T-helper 2 cell treated with Interferon-gamma antibody and Interleukin-4, amounts not matched to agents 5 μg/mL and 100 μg/mL, for 36 hours (primary cell): Measurements from ENCODE around the gene PRDX6.

Source experiments
- DNase-seq: peaks from one replicate; pipeline ENCODE4 v3.0.0; 2021; ENCODE audit warnings: low spot score
- H3K27ac Mint-ChIP-seq: one replicate; pipeline ENCODE4 v1.8.0; 2021; ENCODE audit warnings: mild to moderate bottlenecking, mixed read lengths
- H3K27me3 Mint-ChIP-seq: one replicate; pipeline ENCODE4 v1.8.0; 2021; ENCODE audit warnings: low read depth, mixed read lengths
- H3K36me3 Mint-ChIP-seq: one replicate; pipeline ENCODE4 v1.8.0; 2021; ENCODE audit warnings: low read depth, mixed read lengths
- H3K4me1 Mint-ChIP-seq: one replicate; pipeline ENCODE4 v1.8.0; 2021; ENCODE audit warnings: low read depth, mixed read lengths
- H3K4me3 Mint-ChIP-seq: one replicate; pipeline ENCODE4 v1.8.0; 2022; ENCODE audit warnings: mild to moderate bottlenecking, moderate library complexity, mixed read lengths
- H3K9me3 Mint-ChIP-seq: one replicate; pipeline ENCODE4 v1.8.0; 2021; ENCODE audit warnings: mixed read lengths

Gene PRDX6

GRCh38 chr1:173477286-173478093 is at the start of gene PRDX6:
Gene PRDX6 (plus strand): TSS chr1:173477335. CDS start chr1:173477398, 63 bp downstream.
- peak; percentile 79 for DNase-seq
- peak within 1 kb of the TSS; percentile 95 for H3K27ac Mint-ChIP-seq
- peaks cover 43% of the 10 kb centered on the region for H3K36me3 Mint-ChIP-seq
- H3K27me3 Mint-ChIP-seq = no peaks in the 10 kb centered on the region
- H3K9me3 Mint-ChIP-seq = no peaks in the 10 kb centered on the region
- peak within 1 kb of the TSS; percentile 87 for H3K4me3 Mint-ChIP-seq
- H3K4me1 Mint-ChIP-seq = peaks cover 52% of the 10 kb centered on the region

DNA sequence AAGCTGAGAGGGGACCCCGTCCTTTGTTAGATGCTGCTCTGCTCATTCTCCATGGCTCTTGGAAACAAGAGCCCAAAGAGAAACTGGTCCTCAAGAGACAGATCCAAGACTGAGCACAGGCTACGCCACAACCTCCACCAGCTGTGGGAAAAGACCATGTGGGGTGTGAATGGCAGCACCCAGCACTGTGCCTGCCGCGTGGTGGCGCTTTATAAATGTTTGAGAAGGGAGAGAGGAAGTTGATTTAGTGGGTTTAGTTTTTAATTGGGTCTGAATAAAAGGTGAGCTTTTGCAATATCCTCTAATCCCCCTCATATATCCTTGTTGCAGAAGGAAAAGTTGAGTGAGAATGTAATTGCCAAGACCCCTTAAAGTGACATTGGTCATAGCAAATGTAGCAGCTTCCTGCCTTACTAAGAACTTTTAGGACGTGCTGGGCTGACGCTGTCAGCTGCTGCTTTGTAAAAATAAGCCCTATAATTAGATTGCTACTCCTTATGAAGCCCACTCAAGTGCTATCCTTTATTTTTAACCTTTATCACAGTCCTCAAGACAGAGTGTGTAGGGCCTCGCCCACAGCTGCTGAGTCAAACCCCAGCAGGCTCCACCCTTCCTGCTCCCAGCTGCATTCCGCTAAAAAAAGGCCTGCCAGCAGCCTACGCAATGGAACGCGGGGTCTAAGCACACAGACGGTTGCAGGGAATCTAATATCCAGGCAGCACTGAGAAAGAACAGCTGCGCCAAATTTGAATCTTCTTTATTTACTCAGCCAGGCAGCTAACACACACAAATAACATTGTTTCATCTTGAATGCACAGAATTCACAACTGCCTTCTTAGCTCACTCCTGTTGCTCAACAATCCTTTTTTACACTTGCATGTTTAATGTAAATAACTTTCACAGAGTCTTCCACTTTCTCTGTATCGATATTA is 47.4 kb upstream of the PRDX6 start:
- peak overlapping the region; percentile 74 for H3K27ac Mint-ChIP-seq
- H3K9me3 Mint-ChIP-seq = no peaks in the 10 kb centered on the region
- peak overlapping the region; percentile 71 for H3K4me3 Mint-ChIP-seq
- H3K27me3 Mint-ChIP-seq = no peaks in the 10 kb centered on the region
- H3K36me3 Mint-ChIP-seq = no peaks in the 10 kb centered on the region
- peak; percentile 50 for DNase-seq
- peaks cover 27% of the 10 kb centered on the region for H3K4me1 Mint-ChIP-seq

GRCh38 chr1:173430677-173431303 is 46.3 kb upstream of the PRDX6 start:
- Mint-ChIP-seq H3K27me3 (no peaks in the 10 kb centered on the region), H3K4me3 (no peak overlapping the region), H3K27ac (no peak overlapping the region), H3K36me3 (no peaks in the 10 kb centered on the region), H3K9me3 (no peaks in the 10 kb centered on the region), H3K4me1 (peaks cover 27% of the 10 kb centered on the region)
- DNase-seq = no peak

DNA sequence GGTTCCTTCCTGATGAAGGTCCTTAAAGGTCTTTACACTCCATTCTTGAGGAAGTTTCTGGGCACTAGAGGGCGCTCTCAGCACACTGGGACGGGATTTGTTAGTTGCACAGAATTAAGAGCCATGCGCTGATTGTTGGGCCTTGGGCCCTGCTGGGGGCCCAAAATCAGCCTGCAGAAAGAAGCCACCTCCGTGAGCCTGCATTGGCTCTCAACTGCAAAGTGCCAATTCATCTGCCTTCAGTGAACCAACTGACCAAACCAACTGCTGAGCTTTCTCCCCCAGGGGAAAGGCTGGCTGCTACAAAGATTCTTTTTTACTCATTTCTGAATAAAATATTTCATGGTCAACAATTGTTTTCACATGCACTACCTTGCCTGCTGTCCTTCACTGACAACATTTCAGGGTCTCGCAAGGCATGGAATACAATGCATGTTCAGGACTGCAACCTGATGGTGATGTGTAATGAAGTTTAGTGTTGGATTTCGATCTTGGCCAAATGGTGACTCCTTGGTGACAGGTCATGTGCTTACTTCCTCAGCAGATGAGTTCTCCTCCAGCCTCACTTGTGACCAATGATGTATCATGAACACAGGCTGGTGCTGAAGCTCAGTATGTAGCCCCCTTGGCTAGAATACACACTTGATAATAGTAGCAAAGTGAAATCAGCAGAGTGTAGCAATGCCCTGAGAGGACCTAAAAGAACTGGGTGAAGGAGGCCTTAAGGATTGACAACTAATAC is 45.7 kb upstream of the PRDX6 start:
- Mint-ChIP-seq H3K27ac (no peak overlapping the region), H3K36me3 (no peaks in the 10 kb centered on the region)

DNA sequence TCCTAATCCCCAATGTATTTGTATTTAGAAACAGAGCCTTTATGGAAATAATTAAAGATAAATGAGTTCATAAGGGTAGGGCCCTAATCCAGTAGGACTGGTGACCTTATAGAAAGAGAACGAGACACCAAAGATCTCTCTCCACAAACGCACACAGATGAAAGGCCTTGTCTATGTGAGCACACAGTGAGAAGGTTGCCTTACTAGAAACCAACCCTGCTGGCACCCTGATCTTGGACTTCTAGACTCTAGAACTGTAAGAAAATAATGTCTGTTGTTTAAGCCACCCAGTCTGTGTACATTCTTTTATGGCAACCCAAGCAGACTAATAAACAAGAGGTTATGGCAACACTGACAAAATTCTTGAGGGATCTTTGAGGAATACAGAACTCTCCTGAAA is 44.8 kb upstream of the PRDX6 start:
- peaks cover 27% of the 10 kb centered on the region for H3K4me1 Mint-ChIP-seq
- H3K27ac Mint-ChIP-seq = no peak overlapping the region
- no peaks in the 10 kb centered on the region for H3K27me3 Mint-ChIP-seq

More for the DNA sequence above, 45.7 kb upstream of the PRDX6 start:
- Mint-ChIP-seq H3K27me3 (no peaks in the 10 kb centered on the region), H3K4me3 (no peak overlapping the region), H3K9me3 (no peaks in the 10 kb centered on the region), H3K4me1 (peaks cover 27% of the 10 kb centered on the region)
- peak; percentile 75 for DNase-seq

DNA sequence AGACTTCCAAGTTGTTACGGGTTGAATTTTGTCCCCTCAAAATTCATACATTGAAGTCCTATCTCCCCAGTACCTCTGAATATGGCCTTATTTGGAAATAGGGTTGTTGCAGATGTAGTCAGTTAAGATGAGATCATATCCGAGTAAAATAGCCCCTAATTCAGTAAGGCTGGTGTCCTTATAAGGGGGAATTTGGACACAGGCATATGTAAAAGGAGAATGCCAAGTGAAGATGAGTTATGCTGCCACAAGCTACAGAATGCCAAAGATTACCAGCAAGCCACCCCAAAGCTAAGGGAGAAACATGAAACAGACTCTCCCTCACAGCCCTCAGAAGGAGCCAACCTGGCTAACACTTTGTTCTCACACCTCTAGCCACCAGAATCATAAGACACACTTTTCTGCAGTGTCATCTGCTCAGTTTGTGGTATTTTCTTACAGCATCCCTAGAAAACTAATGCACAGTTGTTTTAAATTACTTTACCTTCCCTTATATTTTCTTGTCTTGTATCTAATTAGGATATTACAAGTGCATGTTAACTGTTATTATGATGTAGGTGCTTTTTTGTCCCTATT is 43.3 kb upstream of the PRDX6 start:
- H3K27me3 Mint-ChIP-seq = no peaks in the 10 kb centered on the region
- no peaks in the 10 kb centered on the region for H3K9me3 Mint-ChIP-seq
- peaks cover 24% of the 10 kb centered on the region for H3K4me1 Mint-ChIP-seq
- DNase-seq = no peak
- H3K36me3 Mint-ChIP-seq = no peaks in the 10 kb centered on the region
- H3K4me3 Mint-ChIP-seq = no peak overlapping the region
- no peak overlapping the region for H3K27ac Mint-ChIP-seq

More for the DNA sequence above, 44.8 kb upstream of the PRDX6 start:
- Mint-ChIP-seq H3K9me3 (no peaks in the 10 kb centered on the region), H3K4me3 (no peak overlapping the region), H3K36me3 (no peaks in the 10 kb centered on the region)
- DNase-seq = no peak

GRCh38 chr1:173436841-173437428 is 40.2 kb upstream of the PRDX6 start:
- Mint-ChIP-seq H3K27me3 (no peaks in the 10 kb centered on the region), H3K36me3 (peaks cover 4% of the 10 kb centered on the region), H3K4me1 (no peaks in the 10 kb centered on the region), H3K4me3 (no peak overlapping the region), H3K9me3 (no peaks in the 10 kb centered on the region), H3K27ac (no peak overlapping the region)
- no peak for DNase-seq

- Mint-ChIP-seq H3K9me3 (peaks cover 2% of the 10 kb centered on the region), H3K27ac (no peak overlapping the region), H3K36me3 (peaks cover 10% of the 10 kb centered on the region), H3K4me1 (no peaks in the 10 kb centered on the region), H3K27me3 (no peaks in the 10 kb centered on the region), H3K4me3 (no peak overlapping the region)
- DNase-seq = no peak
Measured at GRCh38 chr1:173438675-173439074, 38.5 kb upstream of the PRDX6 start.

DNA sequence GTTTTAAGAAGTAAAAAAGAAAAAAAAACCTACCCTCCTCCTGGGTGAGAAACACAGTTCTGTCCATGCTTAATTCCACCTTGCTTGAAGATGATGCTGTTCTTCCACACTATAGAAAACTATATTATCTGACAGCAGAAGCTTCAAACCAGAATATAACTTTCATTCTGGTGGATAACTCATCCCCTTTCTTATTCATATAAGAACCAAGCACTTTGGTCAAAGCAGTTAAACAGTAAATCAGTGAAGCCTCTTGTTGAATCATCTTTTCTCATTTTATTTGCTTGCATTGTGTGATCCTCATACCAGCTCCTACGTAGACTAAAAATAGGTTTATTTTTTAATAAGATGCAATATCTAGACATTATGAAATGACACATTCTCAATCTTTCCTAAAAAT is 36.7 kb upstream of the PRDX6 start:
- Mint-ChIP-seq H3K4me3 (no peak overlapping the region), H3K36me3 (peaks cover 16% of the 10 kb centered on the region), H3K27ac (no peak overlapping the region), H3K4me1 (peaks cover 6% of the 10 kb centered on the region), H3K9me3 (peaks cover 6% of the 10 kb centered on the region), H3K27me3 (no peaks in the 10 kb centered on the region)
- DNase-seq = no peak

GRCh38 chr1:173444757-173445156 is 32.4 kb upstream of the PRDX6 start:
- no peak for DNase-seq
- H3K27me3 Mint-ChIP-seq = no peaks in the 10 kb centered on the region
- H3K4me1 Mint-ChIP-seq = peaks cover 8% of the 10 kb centered on the region
- H3K9me3 Mint-ChIP-seq = peaks cover 29% of the 10 kb centered on the region
- peaks cover 51% of the 10 kb centered on the region for H3K36me3 Mint-ChIP-seq
- no peak overlapping the region for H3K4me3 Mint-ChIP-seq
- H3K27ac Mint-ChIP-seq = no peak overlapping the region

DNA sequence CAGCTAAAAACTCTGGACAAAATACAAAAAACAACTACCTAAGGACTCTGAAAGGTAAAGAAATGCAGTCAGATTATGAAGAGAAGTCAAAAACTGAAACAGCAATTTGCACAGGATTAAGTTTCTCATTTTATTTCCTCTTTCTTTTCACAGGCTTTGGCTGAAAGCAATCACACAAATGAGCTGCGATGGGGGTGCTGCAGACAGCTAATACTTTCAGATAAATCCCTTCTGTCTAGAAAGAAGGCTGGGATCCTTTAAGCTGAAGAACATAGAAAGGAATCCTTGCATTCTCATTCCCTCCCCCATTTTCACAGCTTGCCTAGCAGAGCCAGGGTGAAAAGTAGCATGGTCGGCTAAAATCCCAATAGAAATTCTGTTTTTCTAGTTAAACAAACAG is 32.0 kb upstream of the PRDX6 start:
- peaks cover 29% of the 10 kb centered on the region for H3K9me3 Mint-ChIP-seq
- DNase-seq = no peak
- H3K27me3 Mint-ChIP-seq = no peaks in the 10 kb centered on the region
- peaks cover 8% of the 10 kb centered on the region for H3K4me1 Mint-ChIP-seq
- no peak overlapping the region for H3K27ac Mint-ChIP-seq
- peaks cover 53% of the 10 kb centered on the region for H3K36me3 Mint-ChIP-seq
- H3K4me3 Mint-ChIP-seq = no peak overlapping the region

DNA sequence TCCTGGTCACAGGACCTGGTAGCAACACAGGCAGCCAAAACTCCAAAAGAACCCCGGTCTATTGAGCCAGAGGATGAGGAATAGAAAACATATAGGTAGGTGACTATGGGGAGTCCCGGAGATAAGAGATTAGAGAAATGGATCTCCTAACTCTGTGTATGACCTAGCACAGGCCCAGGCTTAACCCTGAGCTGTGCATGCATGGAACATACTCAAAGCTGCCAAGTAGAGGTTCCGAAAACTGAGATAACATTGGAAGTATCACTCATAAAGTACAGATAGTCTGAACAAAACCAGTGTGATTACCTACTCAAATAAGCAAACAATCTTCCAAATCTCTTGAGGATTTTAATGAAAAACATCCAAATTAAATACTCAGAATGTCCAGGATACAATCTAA is 31.5 kb upstream of the PRDX6 start:
- no peak overlapping the region for H3K27ac Mint-ChIP-seq
- peaks cover 8% of the 10 kb centered on the region for H3K4me1 Mint-ChIP-seq
- H3K27me3 Mint-ChIP-seq = no peaks in the 10 kb centered on the region
- no peak for DNase-seq
- H3K9me3 Mint-ChIP-seq = peaks cover 29% of the 10 kb centered on the region
- no peak overlapping the region for H3K4me3 Mint-ChIP-seq
- peaks cover 53% of the 10 kb centered on the region for H3K36me3 Mint-ChIP-seq

GRCh38 chr1:173447224-173447623 is 29.9 kb upstream of the PRDX6 start:
- peaks cover 29% of the 10 kb centered on the region for H3K9me3 Mint-ChIP-seq
- H3K27ac Mint-ChIP-seq = no peak overlapping the region
- DNase-seq = no peak
- H3K4me1 Mint-ChIP-seq = peaks cover 8% of the 10 kb centered on the region
- H3K4me3 Mint-ChIP-seq = no peak overlapping the region
- peaks cover 46% of the 10 kb centered on the region for H3K36me3 Mint-ChIP-seq
- no peaks in the 10 kb centered on the region for H3K27me3 Mint-ChIP-seq
